Activated naive CD8-positive, alpha-beta T cell (primary cell): Measurements from ENCODE around the gene MIOX.

Experiments
- H3K27ac Mint-ChIP-seq: one replicate; pipeline ENCODE4 v1.8.0; 2021; ENCODE audit warnings: mixed read lengths
- H3K27me3 Mint-ChIP-seq: one replicate; pipeline ENCODE4 v1.8.0; 2021; ENCODE audit warnings: mixed read lengths
- H3K36me3 Mint-ChIP-seq: one replicate; pipeline ENCODE4 v1.8.0; 2021; ENCODE audit warnings: mixed read lengths
- H3K4me1 Mint-ChIP-seq: one replicate; pipeline ENCODE4 v1.8.0; 2021; ENCODE audit warnings: low read depth, mixed read lengths
- H3K4me3 Mint-ChIP-seq: one replicate; pipeline ENCODE4 v1.8.0; 2021; ENCODE audit warnings: mild to moderate bottlenecking, mixed read lengths
- H3K9me3 Mint-ChIP-seq: one replicate; pipeline ENCODE4 v1.8.0; 2021; ENCODE audit warnings: low read depth, mixed read lengths

MIOX gene

DNA sequence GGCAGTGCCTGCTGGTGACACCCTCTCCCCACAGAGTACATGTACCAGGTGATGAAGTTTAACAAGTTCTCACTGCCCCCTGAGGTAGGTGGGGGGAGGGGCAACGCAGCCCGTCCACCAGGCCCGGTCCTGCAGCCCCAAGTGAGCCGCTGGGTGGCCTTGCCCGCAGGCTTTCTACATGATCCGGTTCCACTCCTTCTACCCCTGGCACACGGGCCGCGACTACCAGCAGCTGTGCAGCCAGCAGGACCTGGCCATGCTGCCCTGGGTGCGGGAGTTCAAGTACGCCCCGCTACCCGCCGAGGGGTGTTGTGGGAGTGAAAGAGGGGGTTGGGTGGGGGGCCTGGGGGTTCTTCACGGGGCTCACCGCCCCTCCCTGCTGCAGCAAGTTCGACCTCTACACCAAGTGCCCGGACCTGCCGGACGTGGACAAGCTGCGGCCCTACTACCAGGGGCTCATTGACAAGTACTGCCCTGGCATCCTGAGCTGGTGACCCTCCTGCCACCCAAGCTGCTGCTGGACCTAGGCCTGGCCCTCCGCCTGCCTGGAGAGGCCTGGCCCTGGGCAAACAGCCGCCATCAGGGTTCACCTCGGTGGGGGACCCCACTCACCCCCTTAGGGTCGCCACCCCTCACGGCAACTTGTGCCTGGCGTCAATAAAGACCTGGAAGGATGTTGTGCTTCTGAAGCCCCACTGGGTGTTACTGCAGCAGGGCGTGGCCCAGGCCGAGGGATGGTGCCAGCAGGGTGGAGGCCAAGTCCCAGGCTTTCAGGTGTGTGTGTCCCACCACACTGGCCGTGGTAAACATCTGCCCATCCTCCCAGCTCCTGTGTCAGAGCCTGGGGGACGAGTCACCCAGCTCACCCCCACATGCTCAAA is 2.9 kb downstream of the MIOX start:
- no peaks in the 10 kb centered on the region for H3K36me3 Mint-ChIP-seq
- H3K4me1 Mint-ChIP-seq, result peaks cover 9% of the 10 kb centered on the region
- H3K9me3 Mint-ChIP-seq, result no peaks in the 10 kb centered on the region
- H3K27me3 Mint-ChIP-seq, result no peaks in the 10 kb centered on the region
- H3K27ac Mint-ChIP-seq, result no peak overlapping the region
- H3K4me3 Mint-ChIP-seq, result no peak overlapping the region

DNA sequence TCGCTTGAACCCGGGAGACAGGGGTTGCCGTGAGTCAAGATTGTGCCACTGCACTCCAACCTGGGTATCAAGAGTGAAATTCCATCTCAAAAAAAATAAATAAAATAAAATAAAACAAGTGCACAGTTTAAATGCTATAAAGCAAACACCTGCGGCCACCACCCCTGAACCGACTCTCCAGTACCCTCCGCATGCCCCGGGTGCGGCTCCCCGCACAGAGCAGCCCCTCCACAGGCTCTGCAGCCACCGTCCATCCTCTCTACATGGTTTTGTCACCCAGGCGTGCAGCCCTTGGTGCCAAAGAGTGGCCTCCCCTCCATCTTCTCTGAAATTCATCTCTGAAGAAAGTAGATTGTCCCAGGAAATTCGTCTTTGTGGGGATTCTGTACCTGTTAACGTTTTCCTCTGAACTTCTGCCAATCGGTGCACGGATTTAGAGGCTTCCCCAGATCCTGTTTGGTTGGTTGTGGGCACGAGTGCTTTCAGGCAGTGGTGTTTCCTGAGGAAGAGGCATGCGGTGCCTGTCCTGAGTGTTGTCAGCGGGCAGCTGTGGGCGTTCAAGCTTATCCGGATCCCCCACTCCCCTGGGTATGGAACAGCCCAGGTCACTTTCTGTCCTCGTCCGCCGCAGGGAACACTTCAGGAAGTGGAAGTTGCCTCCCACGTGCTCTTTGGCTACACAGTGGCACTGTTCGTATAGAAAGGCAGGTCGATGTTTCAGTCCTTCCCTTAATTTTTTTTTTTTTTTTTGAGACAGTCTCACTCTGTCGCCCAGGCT is 4.1 kb downstream of the MIOX start:
- H3K36me3 Mint-ChIP-seq, result no peaks in the 10 kb centered on the region
- no peaks in the 10 kb centered on the region for H3K9me3 Mint-ChIP-seq
- H3K4me1 Mint-ChIP-seq, result peaks cover 6% of the 10 kb centered on the region
- peak overlapping the region; percentile 32 for H3K4me3 Mint-ChIP-seq
- no peaks in the 10 kb centered on the region for H3K27me3 Mint-ChIP-seq
- H3K27ac Mint-ChIP-seq, result peak overlapping the region; percentile 66

DNA sequence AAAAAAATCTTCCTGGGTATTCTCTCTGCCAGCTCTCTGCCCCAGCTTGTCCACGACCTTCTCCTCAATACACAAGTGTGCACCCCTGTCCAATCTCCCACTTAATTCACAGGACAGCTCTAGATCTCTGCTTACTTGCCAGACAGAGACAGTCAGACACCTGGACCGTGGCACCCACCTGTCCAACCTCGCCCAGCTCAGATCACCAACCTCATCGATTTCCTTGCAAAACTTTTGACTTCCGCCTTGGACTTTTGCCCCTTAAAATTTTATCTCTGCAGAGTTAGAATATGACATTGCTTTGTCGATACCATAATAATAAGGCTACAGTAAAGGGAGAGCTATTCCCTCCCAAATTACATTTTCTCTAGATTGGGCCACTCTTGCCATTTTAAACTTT is 10.4 kb downstream of the MIOX start:
- Mint-ChIP-seq H3K27me3 (no peaks in the 10 kb centered on the region), H3K9me3 (no peaks in the 10 kb centered on the region), H3K36me3 (no peaks in the 10 kb centered on the region), H3K27ac (no peak overlapping the region), H3K4me3 (no peak overlapping the region), H3K4me1 (peaks cover 6% of the 10 kb centered on the region)

DNA sequence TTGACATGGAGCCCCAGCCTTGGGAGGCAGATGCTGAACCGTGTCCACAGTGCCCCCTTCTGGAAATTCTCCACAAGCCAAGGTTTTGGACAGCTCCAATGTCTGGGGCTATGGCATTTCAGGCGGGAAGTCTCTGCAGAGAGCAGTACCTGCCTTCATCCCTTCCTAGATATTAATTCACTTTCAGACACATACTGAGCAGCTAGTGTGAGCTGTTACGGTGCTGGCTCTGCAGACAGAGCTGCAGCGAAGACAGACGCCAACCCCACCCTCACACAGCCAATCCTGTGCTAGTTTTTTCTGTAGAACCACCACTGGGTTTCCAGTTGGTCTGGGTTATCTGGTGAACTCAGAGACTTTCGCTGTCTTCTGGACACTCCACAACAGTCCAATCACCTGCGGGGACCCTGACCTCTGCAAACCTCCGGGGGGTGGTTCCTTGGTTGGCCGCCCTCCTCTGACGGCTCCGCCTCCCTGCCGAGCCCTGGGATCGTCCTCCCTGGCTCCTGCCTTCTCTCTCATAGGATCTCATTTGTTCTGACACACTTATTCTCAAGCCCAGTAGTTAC is 11.7 kb downstream of the MIOX start:
- peak overlapping the region; percentile 41 for H3K4me3 Mint-ChIP-seq
- no peaks in the 10 kb centered on the region for H3K9me3 Mint-ChIP-seq
- H3K27ac Mint-ChIP-seq, result no peak overlapping the region
- H3K27me3 Mint-ChIP-seq, result no peaks in the 10 kb centered on the region
- no peaks in the 10 kb centered on the region for H3K36me3 Mint-ChIP-seq
- peaks cover 6% of the 10 kb centered on the region for H3K4me1 Mint-ChIP-seq

DNA sequence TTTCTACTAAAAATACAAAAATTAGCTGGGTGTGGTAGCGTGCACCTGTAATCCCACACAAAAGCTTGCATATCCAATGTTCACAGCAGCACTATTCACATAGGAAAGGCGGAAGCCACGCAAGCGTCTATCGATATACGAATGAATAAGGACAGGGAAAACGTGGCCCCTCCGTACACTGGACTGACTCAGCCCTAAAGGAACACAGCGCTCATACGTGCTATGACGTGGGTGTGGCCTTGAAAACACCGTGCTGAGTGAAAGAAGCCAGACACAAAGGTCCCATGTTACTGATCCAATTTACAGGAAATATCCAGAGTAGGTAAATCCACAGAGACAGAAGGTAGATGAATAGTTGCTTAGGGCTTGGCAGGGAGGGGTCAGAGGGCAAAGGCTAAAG is 13.8 kb downstream of the MIOX start:
- Mint-ChIP-seq H3K4me3 (no peak overlapping the region), H3K9me3 (no peaks in the 10 kb centered on the region), H3K27me3 (no peaks in the 10 kb centered on the region), H3K27ac (no peak overlapping the region), H3K36me3 (no peaks in the 10 kb centered on the region), H3K4me1 (peaks cover 6% of the 10 kb centered on the region)

DNA sequence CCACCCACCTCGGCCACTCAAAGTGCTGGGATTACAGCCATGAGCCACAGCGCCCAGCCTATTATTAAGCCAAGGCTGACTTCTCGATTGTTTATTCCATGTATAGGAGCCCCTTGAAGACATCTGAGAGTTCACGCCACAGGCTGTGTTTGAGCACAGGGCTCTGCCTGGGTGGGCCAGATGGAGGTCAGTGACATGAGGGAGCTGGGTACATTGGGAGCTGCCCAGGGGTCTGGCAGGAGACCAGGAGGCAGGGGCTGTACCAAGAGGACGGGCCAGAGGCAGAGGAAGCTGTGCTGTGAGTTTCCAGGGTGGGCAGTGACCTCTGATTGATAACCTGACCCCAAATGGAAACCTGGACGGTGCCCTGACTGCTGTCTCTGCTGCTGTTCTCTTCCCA is 15.4 kb downstream of the MIOX start:
- no peaks in the 10 kb centered on the region for H3K9me3 Mint-ChIP-seq
- peak overlapping the region; percentile 34 for H3K27ac Mint-ChIP-seq
- no peaks in the 10 kb centered on the region for H3K36me3 Mint-ChIP-seq
- H3K27me3 Mint-ChIP-seq, result no peaks in the 10 kb centered on the region
- no peak overlapping the region for H3K4me3 Mint-ChIP-seq
- H3K4me1 Mint-ChIP-seq, result peaks cover 6% of the 10 kb centered on the region

DNA sequence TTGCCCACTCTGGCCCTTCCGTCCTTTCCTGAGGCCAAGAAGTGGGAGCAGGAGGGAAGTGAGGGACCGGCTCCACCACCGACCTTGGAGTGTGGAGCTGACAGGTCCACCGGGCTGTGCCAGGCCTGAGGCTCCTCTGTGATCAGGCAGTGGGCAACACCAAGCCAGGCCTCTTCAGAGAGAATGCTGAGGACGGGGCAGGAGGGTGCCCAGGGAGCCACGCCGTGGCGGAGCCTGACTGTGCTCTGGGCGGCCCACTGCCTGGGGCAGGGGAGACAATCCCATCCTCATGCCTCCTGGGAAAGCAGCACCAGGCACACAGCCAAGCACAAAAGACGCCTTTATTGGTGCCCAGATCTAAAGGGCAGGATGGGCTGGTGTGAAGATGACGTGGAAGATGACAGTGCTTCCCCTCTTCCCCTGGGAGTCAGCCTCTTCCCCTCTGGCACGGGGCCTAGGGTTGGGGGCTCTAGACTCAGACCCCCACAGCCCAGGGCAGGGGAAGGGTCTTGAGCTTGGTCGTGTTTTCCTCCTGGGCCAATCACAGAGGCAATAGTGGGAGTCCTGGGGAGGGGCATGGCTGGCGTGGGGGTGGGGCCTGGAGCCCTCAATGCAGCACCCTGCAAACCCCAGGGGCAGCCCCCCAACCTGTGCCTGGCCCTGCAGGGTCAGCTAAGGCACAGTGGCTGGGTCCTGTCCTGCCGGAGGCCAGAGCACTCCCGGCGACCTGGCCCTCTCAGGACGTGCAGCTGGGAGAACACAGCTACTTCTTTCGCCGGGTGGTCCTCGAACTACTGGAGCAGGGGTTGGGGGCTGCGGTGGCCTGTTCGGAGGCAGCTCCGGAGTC is 16.2 kb downstream of the MIOX start:
- H3K9me3 Mint-ChIP-seq, result no peaks in the 10 kb centered on the region
- no peaks in the 10 kb centered on the region for H3K36me3 Mint-ChIP-seq
- no peaks in the 10 kb centered on the region for H3K27me3 Mint-ChIP-seq
- peaks cover 6% of the 10 kb centered on the region for H3K4me1 Mint-ChIP-seq
- no peak overlapping the region for H3K27ac Mint-ChIP-seq
- H3K4me3 Mint-ChIP-seq, result no peak overlapping the region

DNA sequence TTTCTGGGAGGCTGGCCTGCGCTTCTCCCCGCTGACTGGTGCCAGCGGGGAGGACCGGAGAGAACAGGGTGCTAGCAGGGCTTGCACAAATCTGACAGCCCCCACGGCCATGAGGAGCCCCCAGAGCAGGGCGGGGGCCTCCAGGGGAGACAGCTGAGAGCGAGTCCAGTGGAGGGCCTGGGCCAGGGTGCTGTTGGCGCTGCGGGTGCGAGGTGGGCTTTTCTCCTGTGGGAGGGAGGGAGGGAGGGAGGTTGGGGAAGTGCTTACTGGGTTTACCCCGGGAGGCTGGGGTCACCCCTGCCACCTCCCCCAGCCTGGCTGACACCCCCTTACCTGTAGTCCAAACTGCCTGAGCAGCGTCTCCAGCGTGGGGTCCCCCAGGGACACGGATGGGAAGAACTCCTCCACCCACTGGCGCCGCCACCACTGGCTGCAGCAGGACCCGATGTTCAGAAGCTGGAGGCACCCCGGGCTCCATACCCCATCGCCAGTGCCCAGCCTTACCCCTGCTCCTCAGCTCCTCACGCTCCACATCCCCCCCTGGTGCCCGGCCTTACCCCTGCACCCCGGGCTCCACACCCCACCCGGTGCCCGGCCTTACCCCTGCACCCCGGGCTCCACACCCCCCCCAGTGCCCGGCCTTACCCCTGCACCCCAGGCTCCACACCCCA is 17.0 kb downstream of the MIOX start:
- Mint-ChIP-seq H3K27ac (no peak overlapping the region), H3K4me1 (peaks cover 3% of the 10 kb centered on the region), H3K36me3 (no peaks in the 10 kb centered on the region), H3K4me3 (no peak overlapping the region), H3K27me3 (no peaks in the 10 kb centered on the region), H3K9me3 (no peaks in the 10 kb centered on the region)

DNA sequence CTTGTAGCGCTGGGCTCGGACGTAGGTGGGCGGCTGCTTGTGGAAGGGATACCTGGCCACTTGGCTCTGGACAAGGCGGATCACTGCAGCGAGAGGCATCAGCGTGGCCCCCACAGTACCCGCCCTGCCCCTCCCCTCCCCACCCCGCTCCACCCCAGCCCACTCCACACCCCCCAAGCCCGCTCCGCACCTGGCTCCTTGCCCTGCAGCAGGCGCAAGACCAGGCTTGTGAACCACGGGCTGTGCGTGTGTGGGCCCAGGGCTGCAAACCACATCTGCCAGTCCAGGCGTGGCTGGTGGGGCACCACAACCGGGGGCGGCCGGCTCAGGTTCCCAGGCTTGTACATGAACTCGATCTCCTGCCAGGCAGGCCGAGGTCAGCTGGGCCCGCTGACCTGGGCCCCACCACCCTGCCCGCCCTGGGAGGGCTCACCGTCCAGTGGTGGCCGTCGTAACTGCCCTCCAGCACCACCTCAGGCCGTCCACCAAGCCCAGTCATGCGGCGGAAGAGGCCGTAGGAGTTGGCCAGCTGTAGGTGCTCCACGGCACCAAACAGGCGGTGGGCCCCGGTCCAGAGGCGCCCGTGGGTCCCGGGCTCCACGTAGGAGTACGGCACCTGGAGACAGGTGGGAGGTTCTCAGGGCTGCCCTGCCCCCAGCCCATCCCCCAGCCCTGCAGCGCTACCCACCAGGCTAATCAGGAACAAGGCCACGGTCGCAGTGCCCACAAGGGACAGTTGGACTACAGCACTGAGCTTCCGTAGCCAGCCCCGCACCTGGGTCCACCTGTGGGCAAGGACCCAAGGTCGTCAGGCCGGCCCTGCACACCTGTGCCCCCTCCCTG is 17.9 kb downstream of the MIOX start:
- Mint-ChIP-seq H3K36me3 (no peaks in the 10 kb centered on the region), H3K27me3 (no peaks in the 10 kb centered on the region), H3K4me1 (peaks cover 11% of the 10 kb centered on the region), H3K27ac (no peak overlapping the region), H3K4me3 (no peak overlapping the region), H3K9me3 (no peaks in the 10 kb centered on the region)

DNA sequence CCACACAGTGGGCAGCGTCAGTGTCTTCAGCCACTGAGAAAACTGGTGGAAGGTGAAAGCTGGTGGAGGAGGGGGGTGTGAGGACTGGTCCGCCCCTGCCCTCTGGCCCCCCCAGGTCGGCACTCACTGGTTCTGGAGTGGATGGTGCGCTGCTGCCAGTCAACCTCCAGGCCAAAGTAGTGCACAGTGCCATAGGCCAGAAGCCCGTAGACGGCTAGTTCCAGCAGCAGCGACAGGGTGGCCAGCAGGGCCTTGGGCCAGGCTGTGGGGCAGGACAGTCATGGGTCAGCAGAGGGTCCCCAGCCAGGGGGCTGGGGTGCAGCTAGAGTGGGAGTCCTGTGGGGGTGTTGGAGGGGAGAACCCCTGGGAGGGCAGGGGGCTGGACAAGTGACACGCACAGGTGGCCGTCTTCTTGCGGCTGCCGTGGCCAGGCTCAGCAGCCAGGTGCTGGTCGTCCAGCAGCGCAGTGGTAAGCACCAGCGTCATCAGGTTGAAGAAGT is 18.7 kb downstream of the MIOX start:
- Mint-ChIP-seq H3K9me3 (no peaks in the 10 kb centered on the region), H3K4me3 (no peak overlapping the region), H3K4me1 (peaks cover 12% of the 10 kb centered on the region), H3K36me3 (no peaks in the 10 kb centered on the region), H3K27ac (no peak overlapping the region), H3K27me3 (no peaks in the 10 kb centered on the region)

DNA sequence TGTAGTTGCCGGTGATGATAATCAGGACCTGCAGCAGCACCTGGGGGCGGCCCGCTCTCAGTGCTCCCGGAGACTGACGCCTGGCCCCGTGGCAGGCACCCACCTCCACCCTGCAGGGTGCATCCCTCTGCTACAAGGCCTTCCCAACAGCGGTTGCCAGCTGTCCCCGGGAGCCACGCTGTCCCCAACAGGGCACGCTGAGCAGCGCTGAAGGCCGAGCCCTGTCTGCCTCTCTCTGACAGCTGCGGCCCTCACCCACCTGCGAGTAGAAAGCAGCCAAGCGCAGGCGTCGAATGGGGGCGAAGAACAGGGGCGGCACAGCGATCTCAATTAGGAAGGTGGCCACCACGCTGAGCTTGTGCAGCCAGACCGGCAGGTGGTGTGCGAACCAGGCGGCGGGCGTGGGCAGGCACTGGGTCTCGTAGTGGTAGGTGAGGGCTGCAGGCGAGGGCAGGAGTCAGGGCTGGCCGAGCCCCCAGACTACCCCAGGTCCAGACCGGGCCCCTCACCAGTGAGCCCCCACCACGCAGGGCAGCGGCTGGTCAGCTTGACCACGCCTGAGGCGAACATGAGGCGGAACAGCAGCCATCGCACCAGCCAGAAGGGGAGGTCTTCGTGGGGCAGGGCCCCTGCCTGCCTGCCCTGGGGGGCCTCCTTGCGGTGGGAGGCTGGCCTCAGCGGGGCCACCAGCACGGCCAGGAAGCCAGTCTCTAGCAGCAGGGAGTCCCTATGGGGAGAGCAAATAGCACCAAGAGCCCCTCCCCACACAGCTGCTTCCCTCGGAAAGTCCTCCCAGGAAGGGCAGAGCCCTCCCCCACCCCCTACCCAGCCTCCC is 19.3 kb downstream of the MIOX start:
- Mint-ChIP-seq H3K4me3 (peak overlapping the region; percentile 93), H3K9me3 (no peaks in the 10 kb centered on the region), H3K27ac (no peak overlapping the region), H3K4me1 (peaks cover 12% of the 10 kb centered on the region), H3K27me3 (no peaks in the 10 kb centered on the region), H3K36me3 (no peaks in the 10 kb centered on the region)

DNA sequence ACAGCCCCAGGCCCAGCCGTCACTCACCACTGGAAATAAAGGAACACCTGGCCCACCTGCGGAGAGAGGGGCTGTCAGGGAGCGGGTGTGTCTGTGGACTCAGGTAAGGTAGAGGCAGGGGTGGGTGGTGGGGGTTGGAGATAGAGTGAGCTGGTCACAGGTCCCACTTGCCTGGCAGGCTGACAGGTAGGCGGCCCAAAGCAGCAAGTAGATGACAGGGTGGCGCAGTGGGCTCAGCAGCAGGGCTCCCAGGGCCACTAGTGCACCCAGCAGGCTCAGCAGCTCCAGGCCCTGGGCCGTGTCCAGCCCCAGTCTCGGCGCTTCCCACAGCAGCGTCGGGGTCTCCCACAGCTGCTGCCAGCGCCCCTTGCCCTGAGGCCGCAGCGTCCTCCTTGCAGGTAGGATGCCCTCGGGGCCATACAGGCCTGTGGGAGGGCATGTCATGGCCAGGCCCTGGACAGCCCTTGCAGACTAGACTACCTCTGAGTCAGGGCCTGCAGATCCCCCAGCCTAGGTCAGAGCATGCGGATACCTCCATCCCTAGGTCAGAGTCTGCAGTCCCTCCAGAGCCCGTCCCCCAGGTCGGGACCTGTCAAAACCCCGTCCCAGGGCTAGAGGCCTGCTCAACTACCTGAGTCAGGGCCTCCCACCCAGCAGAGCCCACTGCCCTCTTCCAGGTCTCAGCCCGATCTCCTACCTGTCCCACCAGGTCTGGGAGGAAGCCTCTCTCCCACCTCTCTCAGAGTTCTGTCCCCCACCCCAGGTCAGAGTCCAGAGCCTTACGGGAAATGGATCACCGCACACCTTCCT is 20.2 kb downstream of the MIOX start:
- H3K4me1 Mint-ChIP-seq, result peaks cover 12% of the 10 kb centered on the region
- H3K27ac Mint-ChIP-seq, result peak overlapping the region; percentile 92
- H3K9me3 Mint-ChIP-seq, result no peaks in the 10 kb centered on the region
- no peaks in the 10 kb centered on the region for H3K27me3 Mint-ChIP-seq
- peak overlapping the region; percentile 93 for H3K4me3 Mint-ChIP-seq
- H3K36me3 Mint-ChIP-seq, result no peaks in the 10 kb centered on the region
